Measurements from ENCODE around the gene EN2. TPM values are rescaled to one million over a fixed set of nuclear protein-coding genes. Genes with fewer than 3 reads are reported as not detected.
A peak's percentile ranks its signal among the peaks of the same experiment; 100 is the strongest.

Gene EN2
- total RNA-seq, 1 experiment from 2014 or later = 0.07 TPM

DNA sequence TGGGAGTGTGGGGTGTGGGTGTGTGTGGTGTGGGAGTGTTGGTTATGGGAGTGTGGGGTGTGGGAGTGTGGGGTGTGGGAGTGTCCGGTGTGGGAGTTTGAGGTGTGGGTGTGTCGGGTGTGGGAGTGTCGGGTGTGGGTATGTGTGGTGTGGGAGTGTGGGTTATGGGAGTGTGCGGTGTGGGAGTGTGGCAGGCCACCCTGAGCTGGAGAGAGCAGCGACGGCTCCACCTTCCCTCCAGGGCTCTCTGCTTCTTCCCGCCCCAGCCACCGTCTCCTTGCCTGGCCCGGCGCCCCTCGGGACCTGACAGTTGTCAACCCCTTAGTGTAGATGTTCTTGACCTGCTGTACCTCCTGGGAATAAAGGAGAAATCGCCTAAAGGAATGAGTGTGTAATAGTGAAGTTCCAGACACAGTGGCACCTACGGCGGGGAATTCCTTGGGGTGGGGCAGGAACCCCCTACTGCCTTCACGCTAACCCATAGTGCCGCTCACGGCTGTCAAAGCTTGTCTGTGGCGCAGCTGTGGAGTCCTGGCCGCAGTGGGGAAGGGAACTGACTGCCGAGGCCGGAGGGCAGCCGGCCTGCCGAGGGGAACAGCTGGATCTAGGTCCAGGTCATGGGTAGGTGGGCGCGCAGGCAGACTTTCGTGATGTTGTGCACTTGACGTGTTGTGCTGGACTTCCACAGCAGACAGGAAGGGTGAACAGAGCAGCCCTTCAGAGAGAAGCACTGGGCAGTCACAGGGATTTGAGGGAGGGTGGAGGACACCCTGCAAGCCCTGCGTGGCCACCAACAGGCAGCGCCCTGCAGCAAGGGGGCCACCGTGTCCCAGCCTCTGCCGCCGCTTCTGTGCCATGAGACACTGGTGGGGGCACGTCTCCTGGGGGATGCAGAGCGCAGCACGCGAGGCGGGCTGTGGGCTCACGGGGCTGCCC lies 49.0 kb upstream of the EN2 start:
- H4K5ac ChIP-seq (ENCODE audit: insufficient read length, low read depth, low read length) = no peak overlapping the region
- H4K8ac ChIP-seq (replicated peaks; ENCODE audit: insufficient read length, low read depth, low read length) = no peak overlapping the region
- H3K4me1 ChIP-seq (ENCODE audit: insufficient read depth, low read length) = no peaks in the 10 kb centered on the region; the same call in 1 of the 2 replicates
- H4K20me1 ChIP-seq (ENCODE audit: control insufficient read depth, insufficient read depth, insufficient read length) = peaks cover 3% of the 10 kb centered on the region
- H3K9me3 Mint-ChIP-seq = peaks cover 2 to 9% of the 10 kb centered on the region in 2 experiments; a peak in 3 of 5 replicates
- no peaks in the 10 kb centered on the region for H3K79me1 ChIP-seq (ENCODE audit: insufficient read depth, low read depth, low read length, poor library complexity, severe bottlenecking)
- no peak overlapping the region for H2AFZ ChIP-seq (ENCODE audit: low read length)
- WGBS (ENCODE audit: extremely low coverage, insufficient read length, low lambda C conversion rate) = no CpG with 5 or more reads among the region's 38 CpGs
- H3K36me3 Mint-ChIP-seq (ENCODE audit: insufficient read depth in 1 of 3, low read depth in 3 of 3) = 0 out of 7 replicates have a peak, but pooled peaks cover 0 to 1% (median 0%) of the 10 kb centered on the region in 3 experiments
- H2BK15ac ChIP-seq (ENCODE audit: low read depth, low read length) = no peak overlapping the region
- no peak overlapping the region for H3K18ac ChIP-seq (ENCODE audit: insufficient read length, low read depth, low read length)
- H2BK120ac ChIP-seq (ENCODE audit: low read depth, low read length, poor library complexity, severe bottlenecking) = no peak overlapping the region
- H3K23ac ChIP-seq (ENCODE audit: insufficient read length, low read depth, low read length) = no peak overlapping the region
- no peak overlapping the region for H2AK5ac ChIP-seq (ENCODE audit: insufficient read length, low read length)
- peaks cover 11 to 12% of the 10 kb centered on the region in 2 experiments for H3K4me1 Mint-ChIP-seq
- no peak overlapping the region for H4K91ac ChIP-seq (ENCODE audit: insufficient read length, low read depth, low read length)
- no peaks in the 10 kb centered on the region for H3K27me3 ChIP-seq (ENCODE audit: insufficient read depth, low read length)
- H3K27me3 Mint-ChIP-seq (ENCODE audit: low read depth) = peaks cover 65% of the 10 kb centered on the region
- no peak overlapping the region for H2BK5ac ChIP-seq (ENCODE audit: insufficient read length, low read length)
- TF ChIP-seq, protein P1, sequence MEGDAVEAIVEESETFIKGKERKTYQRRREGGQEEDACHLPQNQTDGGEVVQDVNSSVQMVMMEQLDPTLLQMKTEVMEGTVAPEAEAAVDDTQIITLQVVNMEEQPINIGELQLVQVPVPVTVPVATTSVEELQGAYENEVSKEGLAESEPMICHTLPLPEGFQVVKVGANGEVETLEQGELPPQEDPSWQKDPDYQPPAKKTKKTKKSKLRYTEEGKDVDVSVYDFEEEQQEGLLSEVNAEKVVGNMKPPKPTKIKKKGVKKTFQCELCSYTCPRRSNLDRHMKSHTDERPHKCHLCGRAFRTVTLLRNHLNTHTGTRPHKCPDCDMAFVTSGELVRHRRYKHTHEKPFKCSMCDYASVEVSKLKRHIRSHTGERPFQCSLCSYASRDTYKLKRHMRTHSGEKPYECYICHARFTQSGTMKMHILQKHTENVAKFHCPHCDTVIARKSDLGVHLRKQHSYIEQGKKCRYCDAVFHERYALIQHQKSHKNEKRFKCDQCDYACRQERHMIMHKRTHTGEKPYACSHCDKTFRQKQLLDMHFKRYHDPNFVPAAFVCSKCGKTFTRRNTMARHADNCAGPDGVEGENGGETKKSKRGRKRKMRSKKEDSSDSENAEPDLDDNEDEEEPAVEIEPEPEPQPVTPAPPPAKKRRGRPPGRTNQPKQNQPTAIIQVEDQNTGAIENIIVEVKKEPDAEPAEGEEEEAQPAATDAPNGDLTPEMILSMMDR (conservative IDR thresholded peaks at IDR 0.05) = no peak
- peak overlapping the region; percentile 6; the same call in 1 of the 2 replicates for H3K14ac ChIP-seq (ENCODE audit: insufficient read depth, low read length)
- H3K27ac Mint-ChIP-seq = no peak overlapping the region
- no peak overlapping the region for H3T11ph ChIP-seq (ENCODE audit: low read length)
- H3K4me2 ChIP-seq (ENCODE audit: insufficient read depth, insufficient read length, low read length) = no peak overlapping the region
- no peak overlapping the region for H3K9ac ChIP-seq (ENCODE audit: extremely low read depth, insufficient read length, low read length)
- H3K27ac ChIP-seq (ENCODE audit: insufficient read length, low read depth, low read length) = no peak overlapping the region
- no peak overlapping the region for H3K56ac ChIP-seq (ENCODE audit: insufficient read length, low read depth, low read length)
- no peaks in the 10 kb centered on the region for H3K23me2 ChIP-seq (ENCODE audit: insufficient read length, low read depth, low read length, poor library complexity, severe bottlenecking)
- H3K79me2 ChIP-seq (ENCODE audit: insufficient read depth, low read length) = no peaks in the 10 kb centered on the region
- no peak overlapping the region for H3K4ac ChIP-seq (ENCODE audit: low read depth, low read length)
- DNase-seq = peak; percentile 36
- H2BK20ac ChIP-seq (ENCODE audit: low read depth, low read length, poor library complexity, severe bottlenecking) = no peak overlapping the region
- no peaks in the 10 kb centered on the region for H3K9me3 ChIP-seq (ENCODE audit: control insufficient read depth, low read depth, low read length)
- H2BK12ac ChIP-seq (ENCODE audit: insufficient read length, low read depth, low read length) = no peak overlapping the region
- no peak overlapping the region for H3K4me3 Mint-ChIP-seq
